Measurements from ENCODE around the gene SCG2.

Gene SCG2

GRCh38 chr2:223618172-223619035 is 16.2 kb upstream of the SCG2 start:
- no peak overlapping the region for H3K4me3 ChIP-seq (ENCODE audit: low read depth, low read length)
- H3K27ac ChIP-seq = no peak overlapping the region
- TF ChIP-seq, protein P1, sequence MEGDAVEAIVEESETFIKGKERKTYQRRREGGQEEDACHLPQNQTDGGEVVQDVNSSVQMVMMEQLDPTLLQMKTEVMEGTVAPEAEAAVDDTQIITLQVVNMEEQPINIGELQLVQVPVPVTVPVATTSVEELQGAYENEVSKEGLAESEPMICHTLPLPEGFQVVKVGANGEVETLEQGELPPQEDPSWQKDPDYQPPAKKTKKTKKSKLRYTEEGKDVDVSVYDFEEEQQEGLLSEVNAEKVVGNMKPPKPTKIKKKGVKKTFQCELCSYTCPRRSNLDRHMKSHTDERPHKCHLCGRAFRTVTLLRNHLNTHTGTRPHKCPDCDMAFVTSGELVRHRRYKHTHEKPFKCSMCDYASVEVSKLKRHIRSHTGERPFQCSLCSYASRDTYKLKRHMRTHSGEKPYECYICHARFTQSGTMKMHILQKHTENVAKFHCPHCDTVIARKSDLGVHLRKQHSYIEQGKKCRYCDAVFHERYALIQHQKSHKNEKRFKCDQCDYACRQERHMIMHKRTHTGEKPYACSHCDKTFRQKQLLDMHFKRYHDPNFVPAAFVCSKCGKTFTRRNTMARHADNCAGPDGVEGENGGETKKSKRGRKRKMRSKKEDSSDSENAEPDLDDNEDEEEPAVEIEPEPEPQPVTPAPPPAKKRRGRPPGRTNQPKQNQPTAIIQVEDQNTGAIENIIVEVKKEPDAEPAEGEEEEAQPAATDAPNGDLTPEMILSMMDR (IDR thresholded peaks at IDR 0.05; ENCODE audit: low read depth, low read length, missing control alignments) = peak; percentile 40
- DNase-seq = no peak
- H3K27me3 ChIP-seq (replicated peaks) = no peaks in the 10 kb centered on the region
- in situ Hi-C loops (cut with HindIII; ENCODE audit: low pct_ligation_motif_present, low sequenced_read_pairs) = loop anchor here (25.0 kb wide), 1 partner anchor 156 kb away; no protein-coding TSS in a partner anchor
- H3K36me3 ChIP-seq (replicated peaks) = no peaks in the 10 kb centered on the region

DNA sequence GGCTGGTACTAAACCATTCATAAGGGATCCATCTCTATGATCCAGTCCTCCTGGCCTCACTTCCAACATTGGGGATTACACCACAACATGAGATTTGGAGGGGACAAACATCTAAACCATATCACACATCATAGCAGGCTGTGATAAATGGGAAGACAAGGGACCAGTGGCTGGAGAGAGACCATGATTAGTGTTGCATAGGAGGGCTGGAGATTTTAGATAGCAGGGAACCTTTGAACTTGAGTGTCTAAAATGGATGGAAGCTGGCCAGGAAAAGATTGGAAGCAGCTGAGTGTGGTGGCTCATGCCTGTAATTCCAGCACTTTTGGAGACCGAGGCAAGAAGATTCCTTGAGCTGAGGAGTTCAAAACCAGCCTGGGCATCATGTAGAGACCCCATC is 12.4 kb upstream of the SCG2 start:
- TF ChIP-seq, protein P1 (IDR thresholded peaks at IDR 0.05; ENCODE audit: low read depth, low read length, missing control alignments) = no peak
- no peak overlapping the region for H3K4me3 ChIP-seq (ENCODE audit: low read depth, low read length)
- no peaks in the 10 kb centered on the region for H3K27me3 ChIP-seq (replicated peaks)
- no peaks in the 10 kb centered on the region for H3K36me3 ChIP-seq (replicated peaks)
- H3K27ac ChIP-seq = no peak overlapping the region
- in situ Hi-C loops (cut with HindIII; ENCODE audit: low pct_ligation_motif_present, low sequenced_read_pairs) = loop anchor here (25.0 kb wide), 1 partner anchor 152 kb away; no protein-coding TSS in a partner anchor
- no peak for DNase-seq

- Histone ChIP-seq H3K4me3 (ENCODE audit: low read depth, low read length) (peak overlapping the region; percentile 41), H3K36me3 (replicated peaks) (no peaks in the 10 kb centered on the region), H3K27ac (peak overlapping the region; percentile 77), H3K27me3 (replicated peaks) (no peaks in the 10 kb centered on the region)
- in situ Hi-C loops (cut with HindIII; ENCODE audit: low pct_ligation_motif_present, low sequenced_read_pairs) = loop anchor here (25.0 kb wide), 1 partner anchor 151 kb away; no protein-coding TSS in a partner anchor
- TF ChIP-seq, protein P1 (IDR thresholded peaks at IDR 0.05; ENCODE audit: low read depth, low read length, missing control alignments) = peak; percentile 23
- peak; percentile 98 for DNase-seq
Measured at GRCh38 chr2:223613017-223613950, 11.1 kb upstream of the SCG2 start.

DNA sequence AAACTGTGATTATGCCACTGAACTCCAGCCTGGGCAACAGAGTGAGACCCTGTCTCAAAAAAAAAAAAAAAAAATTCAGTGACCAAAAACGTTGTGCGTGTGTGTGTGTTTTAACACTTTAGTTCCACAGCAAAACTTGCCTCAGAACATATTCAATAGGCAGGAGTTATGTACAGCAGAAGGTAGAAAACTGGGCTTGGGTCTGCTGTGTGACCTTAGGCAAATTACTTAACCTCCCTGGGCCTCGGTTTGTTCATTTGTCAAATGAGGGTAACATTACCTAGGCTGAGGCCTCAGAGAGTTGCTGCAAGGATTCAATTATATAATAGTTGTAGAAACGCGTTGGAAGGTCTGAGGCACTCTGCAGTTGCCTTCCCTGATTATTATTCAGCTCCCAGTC is 10.3 kb upstream of the SCG2 start:
- in situ Hi-C loops (cut with HindIII; ENCODE audit: low pct_ligation_motif_present, low sequenced_read_pairs) = loop anchor here (25.0 kb wide), 1 partner anchor 150 kb away; no protein-coding TSS in a partner anchor
- Histone ChIP-seq H3K36me3 (replicated peaks) (no peaks in the 10 kb centered on the region), H3K27ac (peak overlapping the region; percentile 77), H3K27me3 (replicated peaks) (no peaks in the 10 kb centered on the region), H3K4me3 (ENCODE audit: low read depth, low read length) (peak overlapping the region; percentile 41)
- TF ChIP-seq, protein P1 (IDR thresholded peaks at IDR 0.05; ENCODE audit: low read depth, low read length, missing control alignments) = no peak
- DNase-seq = no peak

DNA sequence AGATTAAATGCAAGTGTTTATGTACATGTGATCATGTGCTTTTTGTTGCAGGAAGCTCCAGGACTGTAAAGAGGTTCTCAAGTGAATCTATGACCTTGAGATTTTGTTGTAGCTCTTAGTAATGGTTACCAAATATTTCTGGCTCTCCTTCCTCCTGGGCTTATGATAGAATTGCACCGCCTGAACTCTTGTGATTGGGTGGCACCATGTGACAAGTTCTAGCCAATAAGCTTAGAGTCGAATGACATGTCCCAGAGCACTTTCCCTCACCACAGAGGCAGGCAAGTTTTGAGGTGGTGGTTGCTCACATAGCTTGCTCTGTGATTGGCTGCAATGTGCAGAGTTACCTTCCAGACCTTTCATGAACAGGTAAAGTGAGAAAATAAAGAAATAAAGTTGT is 8.9 kb upstream of the SCG2 start:
- Histone ChIP-seq H3K27me3 (replicated peaks) (no peaks in the 10 kb centered on the region), H3K27ac (no peak overlapping the region), H3K4me3 (ENCODE audit: low read depth, low read length) (no peak overlapping the region), H3K36me3 (replicated peaks) (no peaks in the 10 kb centered on the region)
- in situ Hi-C loops (cut with HindIII; ENCODE audit: low pct_ligation_motif_present, low sequenced_read_pairs) = loop anchor here (25.0 kb wide), 1 partner anchor 149 kb away; no protein-coding TSS in a partner anchor
- no peak for DNase-seq
- TF ChIP-seq, protein P1 (IDR thresholded peaks at IDR 0.05; ENCODE audit: low read depth, low read length, missing control alignments) = no peak
